ENCODE results near the gene KIF14.

The KIF14 gene

GRCh38 chr1:200505257-200505656, 115.3 kb downstream of the KIF14 start:
- no peak overlapping the region for H3K27ac ChIP-seq
- no peak for DNase-seq (ENCODE audit: low read depth, low spot score)

Data from epithelial cell of prostate (primary cell).